GOT3 (cell line): Measurements from ENCODE around the gene TCN2.
"Not testable (repeated sequence)": the region's sequence is repeated elsewhere in the genome, so short reads cannot be mapped to it uniquely, and the experiment has no call there.

Source experiments
- DNase-seq: peaks from one replicate; lab custom pipeline; 2025; ENCODE audit warnings: mixed read lengths; lab: John Stamatoyannopoulos, UW

TCN2 gene

GRCh38 chr22:30606455-30607299 is at the start of gene TCN2:
Gene TCN2 (plus strand): TSS chr22:30607174. CDS start chr22:30607332, 158 bp downstream.
- DNase-seq = no peak

GRCh38 chr22:30557243-30557642 is 49.7 kb upstream of the TCN2 start:
- DNase-seq = no peak

DNA sequence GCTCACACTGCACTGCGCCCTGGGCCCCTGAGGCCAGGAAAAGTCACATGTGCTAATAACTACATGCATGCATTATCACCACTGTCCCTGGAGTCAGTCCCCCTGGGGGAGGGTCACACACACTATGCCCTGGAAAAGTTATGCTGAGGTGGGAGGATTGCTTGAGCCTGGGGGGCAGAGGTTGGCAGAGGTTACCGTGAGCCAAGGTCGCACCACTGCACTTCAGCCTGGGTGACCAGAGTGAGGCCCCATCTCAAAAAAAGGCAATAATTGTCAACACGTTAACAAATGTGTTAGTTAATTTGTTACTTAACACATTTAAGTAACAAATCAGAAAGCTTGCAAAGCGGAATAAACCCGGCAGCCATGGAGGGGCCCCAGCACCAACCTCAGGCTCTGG is 47.1 kb upstream of the TCN2 start:
- no peak for DNase-seq

DNA sequence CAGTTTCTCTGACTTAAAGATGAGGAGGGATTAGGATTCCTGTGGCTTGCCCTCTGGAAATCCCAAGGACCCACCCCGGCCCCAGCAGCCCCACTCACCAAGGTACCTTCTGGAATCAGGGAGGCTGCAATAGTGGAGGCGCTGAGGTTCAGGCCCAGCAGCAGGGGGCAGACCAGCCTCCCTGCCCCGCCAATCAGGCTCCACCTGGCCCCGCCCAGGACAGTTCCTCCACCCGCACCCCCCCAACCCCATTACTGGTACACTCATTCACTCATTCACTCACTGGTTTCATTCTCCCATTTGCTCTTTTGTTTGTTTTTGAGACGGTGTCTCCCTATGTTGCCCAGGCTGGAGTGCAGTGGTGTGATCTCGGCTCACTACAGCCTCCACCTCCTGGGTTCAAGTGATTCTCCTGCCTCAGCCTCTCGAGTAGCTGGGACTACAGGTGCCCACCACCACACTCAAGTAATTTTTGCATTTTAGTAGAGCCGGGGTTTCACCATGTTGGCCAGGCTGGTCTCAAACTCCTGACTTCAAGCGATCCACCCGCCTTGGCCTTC is 46.3 kb upstream of the TCN2 start:
- DNase-seq = not testable (repeated sequence)

DNA sequence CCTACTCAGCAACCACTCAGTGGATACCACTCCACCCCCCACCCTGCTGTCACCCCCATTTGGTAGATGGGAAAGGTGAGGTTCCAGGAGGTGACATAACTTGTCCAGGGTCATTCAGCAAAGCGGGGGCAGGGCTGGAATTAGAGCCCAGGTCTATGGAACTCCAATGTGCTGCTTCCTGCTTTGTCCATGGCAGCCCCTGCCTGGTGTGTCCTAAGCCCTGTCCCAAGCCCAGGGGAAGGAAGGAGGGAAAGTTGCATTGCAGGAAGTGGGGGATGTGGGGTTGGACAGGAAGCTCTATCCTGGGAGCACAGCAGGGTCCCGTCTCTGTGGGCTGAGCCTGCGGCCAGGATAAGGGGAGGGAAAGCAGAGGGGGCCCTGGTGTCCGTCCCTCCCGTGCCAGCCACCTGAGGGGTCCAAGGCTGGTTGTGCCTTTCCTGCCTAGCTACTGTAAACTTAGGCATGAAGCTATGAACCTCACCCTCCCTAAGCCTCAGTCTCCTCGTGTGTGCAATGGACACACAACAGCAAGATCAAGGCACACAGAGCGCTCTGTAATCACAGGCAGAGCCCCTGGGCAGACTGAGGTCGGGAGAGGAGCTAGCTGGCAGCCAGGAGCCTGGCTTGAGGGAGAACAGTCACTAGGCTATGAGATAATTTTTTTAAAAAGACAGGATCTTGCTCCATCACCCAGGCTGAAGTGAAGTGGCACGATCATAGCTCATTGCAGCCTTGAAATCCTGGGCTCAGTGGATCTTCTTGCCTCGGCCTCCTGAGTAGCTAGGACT is 45.4 kb upstream of the TCN2 start:
- DNase-seq = no peak

DNA sequence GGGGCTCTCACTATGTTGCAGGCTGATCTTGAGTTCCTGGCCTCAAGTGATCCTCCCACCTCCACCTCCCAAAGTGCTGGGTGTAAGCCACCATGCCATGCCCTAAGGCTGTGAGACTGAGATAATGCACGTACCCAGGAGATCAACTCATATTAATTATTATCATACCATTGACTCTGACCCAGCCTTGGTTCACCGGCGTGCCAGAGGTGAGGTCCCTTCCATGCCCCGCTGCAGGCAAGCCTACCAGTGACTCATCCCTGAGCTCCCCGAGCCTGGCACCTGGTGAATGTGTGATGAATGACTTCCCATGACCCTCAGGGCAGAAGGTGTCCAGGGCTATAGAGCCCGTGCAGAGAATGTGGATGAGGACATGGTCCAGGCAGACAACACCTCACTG is 44.6 kb upstream of the TCN2 start:
- no peak for DNase-seq

DNA sequence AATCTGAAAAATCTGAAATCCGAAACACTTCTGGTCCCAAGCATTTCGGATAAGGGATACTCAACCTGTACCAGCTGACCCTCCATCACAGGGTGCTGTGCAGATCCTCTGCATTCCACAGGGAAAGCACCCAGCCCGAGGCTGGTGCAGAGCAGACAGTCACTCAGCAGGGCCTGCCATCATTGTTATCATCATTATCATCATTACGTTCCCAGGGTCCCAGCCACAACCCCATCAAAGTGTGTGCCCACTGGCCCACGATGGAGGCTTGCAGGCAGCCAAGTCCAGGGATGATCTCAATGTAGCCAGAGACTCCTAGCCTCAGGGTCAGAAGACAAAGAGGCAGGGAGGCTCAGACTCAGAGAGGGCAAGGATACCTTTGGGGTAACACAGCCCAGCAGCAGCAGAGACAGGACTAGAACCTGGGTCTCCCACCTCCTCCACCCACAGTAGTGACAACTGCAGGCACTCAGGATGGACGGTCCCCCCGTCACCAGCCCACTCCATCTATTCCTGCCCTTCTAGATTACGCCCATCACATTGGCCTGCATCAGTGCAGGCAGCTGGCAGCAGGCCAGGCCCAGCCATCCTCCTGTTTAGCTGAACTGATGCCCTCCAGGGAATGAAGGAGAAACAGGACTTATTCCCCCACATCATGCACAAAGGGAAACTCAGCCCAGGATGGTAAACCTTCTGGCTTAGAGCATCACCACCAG is 42.8 kb upstream of the TCN2 start:
- DNase-seq = no peak

DNA sequence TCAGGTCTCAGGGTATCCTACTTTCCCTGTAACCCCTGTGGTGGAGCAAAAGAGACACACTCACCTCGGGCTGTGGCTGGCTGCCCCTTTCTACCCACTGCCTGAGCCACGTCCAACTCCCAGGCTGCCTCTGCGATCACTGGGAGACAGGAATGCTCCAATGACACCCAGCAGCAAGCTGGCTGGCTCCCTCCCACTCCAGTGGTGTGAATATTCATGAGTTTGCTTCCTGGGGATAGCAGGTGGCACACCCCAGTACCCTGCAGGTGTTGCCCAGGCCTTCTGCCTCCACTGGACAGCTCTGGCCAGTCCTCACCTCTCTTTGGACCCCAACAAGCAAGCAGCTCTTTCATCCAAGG is 42.2 kb upstream of the TCN2 start:
- no peak for DNase-seq

DNA sequence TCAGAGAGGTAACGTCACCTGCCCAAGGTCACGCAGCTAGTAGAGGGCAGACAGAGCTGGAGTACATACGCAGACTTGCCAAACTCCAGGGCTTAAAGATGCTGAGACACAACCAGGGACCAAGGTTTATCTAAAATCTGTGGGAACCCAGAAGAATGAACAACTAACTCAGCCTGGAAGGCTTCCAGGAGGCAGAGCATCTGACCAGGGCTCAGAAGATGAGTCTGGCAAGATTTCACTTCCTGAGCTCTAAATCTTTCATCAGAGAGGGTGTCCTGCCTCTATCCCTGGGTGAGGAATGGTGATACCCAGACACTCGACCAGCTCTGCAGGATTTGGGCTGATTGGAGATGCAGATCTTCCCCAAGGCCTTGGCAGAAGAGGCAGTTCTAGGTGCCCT is 41.6 kb upstream of the TCN2 start:
- DNase-seq = no peak

DNA sequence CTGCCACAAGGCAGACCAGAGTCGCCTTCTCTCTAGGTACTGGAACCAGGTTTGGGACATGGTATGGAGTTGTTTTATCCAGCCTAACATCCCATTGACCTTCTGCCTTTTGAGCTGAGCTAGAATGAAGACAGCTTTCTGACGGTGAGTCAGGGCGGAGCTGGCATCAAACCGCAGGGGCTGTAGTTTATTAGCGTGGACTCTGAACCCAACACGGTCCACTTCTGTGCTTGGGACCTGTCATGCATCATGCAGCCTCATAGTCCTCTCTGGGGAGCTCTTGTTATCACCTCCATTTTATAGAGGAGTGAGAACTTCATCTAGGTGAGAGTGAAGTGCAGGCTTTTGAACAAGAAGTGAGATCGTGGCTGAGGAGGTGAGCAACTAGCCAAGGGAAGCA is 40.8 kb upstream of the TCN2 start:
- no peak for DNase-seq

DNA sequence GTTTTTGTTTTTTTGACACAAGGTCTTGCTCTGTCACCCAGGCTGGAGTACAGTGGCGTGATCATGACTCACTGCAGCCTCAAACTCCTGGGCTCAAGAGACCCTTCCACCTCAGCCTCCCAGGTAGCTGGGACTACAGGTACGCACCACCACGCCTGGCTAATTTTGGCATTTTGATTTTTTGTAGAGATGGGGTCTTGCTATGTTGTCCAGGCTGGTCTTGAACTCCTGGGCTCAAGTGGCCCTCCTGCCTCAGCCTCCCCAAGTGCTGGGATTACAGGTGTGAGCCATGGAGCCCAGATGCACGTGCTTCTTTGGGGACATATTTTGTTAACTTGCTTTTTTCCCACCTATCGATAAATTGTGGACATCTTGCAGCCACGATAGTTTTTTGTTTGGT is 39.7 kb upstream of the TCN2 start:
- not testable (repeated sequence) for DNase-seq

DNA sequence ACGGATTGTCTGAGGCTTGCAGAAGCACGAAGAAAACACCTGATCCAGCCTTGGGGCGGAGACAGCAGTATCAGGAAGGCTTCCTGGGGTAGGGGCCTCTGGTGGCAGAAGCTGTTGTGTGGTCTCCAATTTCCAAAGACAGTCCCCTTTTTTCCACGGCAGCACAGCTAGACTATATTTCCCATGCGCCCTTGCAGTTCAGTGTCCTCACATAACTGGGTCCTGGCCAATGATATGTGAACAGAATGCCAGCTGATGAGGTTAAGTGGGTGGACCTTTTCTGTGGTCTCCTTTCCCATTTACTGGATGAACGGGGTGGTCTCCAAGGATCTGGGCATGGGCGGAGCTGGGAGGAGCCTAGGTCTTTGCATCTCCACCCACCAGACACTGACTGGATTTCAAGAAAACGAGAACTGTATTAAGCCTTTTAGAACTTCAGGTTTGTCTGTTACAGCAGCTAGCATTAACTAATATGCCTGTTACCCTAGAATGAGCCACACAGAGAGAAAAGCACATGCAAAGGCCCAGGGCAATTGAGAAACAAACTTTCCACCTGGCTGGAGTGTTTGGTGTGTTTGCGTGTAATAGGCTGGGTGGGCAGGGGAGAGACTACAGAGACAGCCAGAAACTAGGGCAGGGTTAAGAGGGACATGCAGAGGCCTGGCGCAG is 38.7 kb upstream of the TCN2 start:
- DNase-seq = no peak

GRCh38 chr22:30569674-30570202 is 37.2 kb upstream of the TCN2 start:
- DNase-seq = no peak

DNA sequence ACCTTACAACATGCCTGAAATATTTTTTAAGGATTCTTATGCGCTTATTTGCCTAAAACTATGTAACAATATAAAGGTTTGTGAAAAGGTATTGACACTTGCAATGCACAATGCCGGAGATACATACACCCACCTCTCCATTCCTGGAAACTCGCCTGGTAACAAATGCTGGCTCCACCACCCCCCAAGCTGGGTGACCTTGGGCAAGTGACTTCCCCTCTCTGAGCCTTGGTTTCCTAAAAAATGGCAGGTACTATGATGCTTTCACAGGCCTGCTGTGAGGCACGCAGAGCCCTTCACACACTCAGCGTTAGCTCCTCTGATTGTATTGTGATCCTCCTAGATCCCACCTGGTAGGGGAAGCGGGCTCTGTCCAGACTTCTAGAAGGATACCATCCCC is 34.8 kb upstream of the TCN2 start:
- no peak for DNase-seq

DNA sequence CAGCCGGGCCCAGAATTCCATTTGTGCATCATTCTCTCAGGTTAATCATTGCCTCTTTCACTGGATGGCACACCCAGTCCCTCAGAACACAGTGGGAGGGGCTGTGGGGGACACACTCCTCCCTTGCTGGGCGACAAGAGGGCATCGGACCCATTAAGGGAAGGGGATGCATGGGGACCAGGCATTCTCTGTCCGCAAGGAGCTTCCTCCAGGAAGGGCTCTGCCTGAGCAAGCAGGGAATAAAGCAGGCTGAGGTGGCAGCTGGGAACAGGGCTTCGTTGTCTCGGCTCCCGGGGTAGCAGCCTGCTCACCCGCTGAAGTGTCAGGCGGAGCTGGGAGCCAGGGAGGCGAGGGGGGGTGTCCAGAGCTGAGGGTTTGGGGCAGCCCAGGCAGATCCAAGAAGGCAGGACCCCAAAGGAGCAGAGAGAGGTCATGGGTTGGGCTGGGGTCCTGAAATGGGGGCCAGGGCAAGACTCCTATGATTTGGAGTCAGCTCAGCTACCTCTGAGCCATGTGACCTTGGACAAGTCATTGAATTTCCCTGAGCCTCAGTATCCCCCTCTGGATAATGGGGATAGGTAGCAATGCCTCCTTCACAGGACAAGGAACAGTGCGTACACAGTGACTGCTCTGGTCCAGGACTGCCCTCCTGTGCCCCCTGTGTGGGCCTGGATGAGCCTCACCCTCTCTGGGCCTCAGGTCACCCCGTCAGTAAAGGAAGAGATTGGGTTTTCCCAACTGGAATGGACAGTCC is 34.0 kb upstream of the TCN2 start:
- DNase-seq = no peak

GRCh38 chr22:30573594-30574094 is 33.3 kb upstream of the TCN2 start:
- no peak for DNase-seq

GRCh38 chr22:30574095-30574981 is 32.6 kb upstream of the TCN2 start, which contains the start of gene GAL3ST1:
Gene GAL3ST1 (minus strand): TSS chr22:30574665. CDS start chr22:30557392, 17,273 bp downstream.
- DNase-seq = no peak

- DNase-seq = no peak
Observed at GRCh38 chr22:30574997-30575671, 31.8 kb upstream of the TCN2 start.

DNA sequence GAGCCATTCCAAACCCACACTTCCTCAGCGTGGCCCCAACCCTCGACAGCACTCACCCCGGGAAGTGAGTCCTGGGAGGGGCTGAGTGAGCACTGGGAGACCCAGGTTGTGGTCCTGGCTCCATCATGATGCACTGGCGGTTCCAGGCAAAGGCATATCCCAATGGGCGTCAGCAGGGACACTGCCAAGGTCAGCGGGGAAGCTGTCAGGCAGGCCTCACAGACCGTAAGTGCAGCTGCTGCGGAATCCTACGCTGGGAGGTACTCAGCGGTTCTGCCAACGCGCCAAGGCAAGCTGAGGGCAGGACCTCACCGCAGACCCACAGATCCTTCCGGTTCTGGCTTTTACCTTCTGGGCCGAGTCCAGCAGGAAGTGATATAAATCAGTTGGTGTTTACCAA is 31.1 kb upstream of the TCN2 start:
- no peak for DNase-seq
